HG02623 (cell line): Measurements from ENCODE around the gene KAT7.

Experiments
- ATAC-seq: cut with Tn5 transposase; IDR thresholded peaks from one replicate; pipeline ENCODE4 v1.9.1; 2021; ENCODE audit warnings: moderate library complexity; ENCODE audit not compliant: unreplicated experiment

Gene KAT7

DNA sequence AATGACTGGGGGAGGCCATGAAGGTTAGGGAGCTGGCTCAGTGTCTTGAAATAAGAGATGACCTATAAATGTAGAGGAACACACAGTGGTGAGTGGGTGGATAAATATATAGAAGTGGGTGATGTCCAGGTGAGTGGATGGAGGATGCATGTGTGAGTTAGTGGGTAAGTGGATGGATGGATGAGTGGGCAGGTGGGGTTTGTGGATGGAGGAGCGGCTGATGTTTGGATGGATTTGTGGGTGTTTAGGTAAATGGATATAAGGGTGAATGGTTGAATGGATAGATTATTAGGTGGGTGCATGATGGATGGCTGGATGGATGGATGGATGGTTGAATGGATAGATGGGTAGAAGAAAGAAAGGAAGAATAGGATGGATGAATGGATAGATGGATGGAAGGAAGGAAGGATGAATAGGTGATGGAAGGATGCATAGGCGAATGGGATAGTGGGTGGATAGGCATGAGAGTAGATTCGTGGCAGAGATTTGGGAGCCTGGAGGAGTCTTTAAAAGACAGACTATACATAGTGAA is 78.5 kb downstream of the KAT7 start:
- ATAC-seq: no peak

DNA sequence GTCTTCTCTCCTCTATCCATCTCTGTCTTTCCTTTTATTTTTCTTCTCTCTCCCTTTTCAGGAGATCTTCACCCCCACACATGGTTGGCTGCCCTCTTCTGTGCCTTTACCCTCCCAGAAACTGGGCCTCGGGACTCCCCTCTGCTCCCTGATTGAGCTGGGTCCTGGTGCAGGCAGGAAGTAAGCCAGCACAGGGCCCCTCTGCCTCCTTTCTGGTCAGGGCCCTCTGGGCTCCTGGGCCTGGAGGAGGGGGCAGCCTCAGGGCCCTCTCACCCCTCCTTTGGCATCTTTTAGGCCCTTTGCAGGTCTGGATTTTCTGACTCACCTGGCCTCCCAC is 80.5 kb downstream of the KAT7 start:
- ATAC-seq: no peak

DNA sequence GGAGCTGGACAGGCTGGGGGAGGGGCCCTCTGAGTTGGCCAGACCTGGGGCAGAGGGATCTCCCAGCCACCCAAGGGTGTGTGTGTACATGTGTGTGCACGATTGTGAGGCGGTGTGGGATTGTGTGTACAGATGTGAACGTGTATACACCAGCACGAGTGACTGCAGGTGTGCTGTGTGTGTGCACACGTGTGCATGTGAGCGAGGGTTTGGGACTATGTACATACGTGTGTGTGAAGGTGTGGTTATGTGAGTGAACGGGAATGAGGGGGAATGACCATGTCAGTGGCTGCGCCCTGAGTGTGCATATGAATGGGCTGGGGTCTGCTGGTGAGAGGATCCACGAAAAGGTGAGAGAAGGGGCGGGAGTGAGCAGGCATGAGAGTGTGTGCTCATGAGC is 81.8 kb downstream of the KAT7 start:
- no peak for ATAC-seq

DNA sequence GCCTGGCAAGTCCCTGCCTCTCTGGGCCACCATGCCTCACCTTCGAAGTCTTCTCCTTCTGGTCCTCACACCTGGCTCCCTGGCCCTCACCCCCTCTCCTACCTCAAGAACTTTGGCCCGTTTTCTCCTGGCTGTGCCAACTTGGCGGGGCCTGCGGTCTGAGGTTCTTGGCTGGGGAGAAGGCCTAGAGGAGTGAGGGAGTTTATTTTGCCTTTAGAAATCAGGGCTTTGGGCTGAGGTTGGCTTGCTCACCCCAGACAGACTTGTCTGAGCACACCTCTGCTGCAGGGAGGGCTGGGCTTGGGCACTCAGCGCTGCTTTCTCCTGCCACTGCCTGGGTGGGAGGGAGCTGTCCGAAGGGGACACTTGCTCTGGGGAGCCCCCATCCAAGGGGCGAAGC is 82.7 kb downstream of the KAT7 start:
- no peak for ATAC-seq

DNA sequence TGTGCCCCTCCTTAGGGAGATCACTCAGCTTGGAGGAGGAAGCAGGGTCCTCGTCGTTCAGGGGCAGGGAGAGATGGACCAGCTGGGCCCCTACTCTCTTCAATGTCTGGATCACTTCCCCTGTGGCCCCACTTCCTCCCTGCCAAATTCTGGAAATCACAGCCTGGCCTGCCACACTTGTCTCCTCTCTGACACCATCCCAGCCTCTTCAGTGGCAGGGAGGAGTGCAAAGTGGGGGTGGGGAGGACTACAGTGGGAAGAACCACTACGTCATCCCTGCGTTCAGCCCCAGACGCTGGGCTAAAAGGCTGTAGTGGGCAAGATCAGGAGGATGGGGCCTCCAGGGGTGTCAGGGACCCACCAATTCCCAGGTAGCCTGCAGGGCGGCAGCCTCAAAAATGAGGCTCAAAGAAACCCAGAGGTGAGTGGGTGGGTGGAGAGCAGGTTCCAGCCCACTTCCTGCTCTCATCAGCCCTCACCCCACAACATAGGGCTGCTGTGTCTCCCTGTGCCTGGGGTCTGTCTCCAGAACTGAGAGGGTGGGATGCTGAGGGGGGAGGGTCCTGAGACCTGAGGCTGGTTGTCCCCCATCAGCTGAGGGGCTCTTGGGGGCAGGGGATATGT is 84.4 kb downstream of the KAT7 start:
- no peak for ATAC-seq

DNA sequence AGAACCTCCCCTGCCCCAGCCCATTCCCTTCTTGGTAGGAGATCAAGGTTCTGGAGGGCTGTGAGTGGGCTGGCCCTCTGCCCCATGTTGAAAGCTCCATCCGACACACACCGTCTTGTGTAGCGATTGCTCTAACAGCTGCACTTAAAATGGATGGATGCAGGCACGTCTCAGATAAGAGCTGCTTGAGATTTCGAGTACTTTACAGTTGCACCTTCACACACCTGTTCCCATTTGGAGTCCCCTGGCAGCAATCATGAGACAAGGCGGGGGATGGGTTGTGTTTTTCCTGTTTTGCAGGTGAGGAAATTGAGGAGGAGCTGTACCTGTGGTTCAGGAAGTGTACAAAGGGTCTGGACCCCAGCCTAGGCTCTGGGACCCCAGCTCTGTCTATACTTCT is 85.0 kb downstream of the KAT7 start:
- no peak for ATAC-seq

DNA sequence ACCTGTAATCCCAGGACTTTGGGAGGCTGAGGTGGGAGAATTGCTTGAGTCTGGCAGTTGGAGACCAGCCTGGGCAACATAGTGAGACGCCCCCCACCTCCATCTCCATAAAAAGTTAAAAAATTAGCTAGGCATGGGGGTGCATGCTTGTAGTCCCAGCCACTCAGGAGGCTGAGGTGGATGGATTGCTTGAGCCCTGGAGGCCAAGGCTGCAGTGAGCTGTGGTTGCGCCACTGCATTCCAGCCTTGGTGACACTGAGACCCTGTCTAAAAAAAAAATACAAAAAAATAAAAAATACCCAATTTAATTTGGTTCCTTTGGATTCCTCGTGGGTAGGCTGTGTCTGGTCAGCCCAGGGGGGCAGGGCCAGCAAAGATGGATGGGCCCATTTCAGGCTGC is 85.4 kb downstream of the KAT7 start:
- no peak for ATAC-seq

DNA sequence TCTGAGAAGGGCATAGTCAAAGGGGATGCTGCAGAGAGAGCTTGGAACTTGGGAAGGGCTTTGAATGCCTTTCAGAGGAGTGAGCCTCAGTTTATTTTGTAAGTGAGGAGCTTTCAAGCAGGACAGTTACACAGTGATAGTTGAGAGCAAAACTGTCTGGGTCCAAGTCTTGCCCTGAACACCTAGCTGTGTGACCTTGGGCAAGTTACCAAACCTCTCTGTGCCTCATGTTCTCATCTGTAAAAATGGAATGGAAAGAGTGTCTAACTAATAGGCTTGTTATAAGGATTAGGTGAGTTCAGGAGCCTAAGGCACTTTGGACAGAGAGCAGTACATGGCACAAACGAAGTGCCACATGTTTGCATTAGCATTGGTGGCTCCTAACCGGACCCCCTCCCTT is 86.4 kb downstream of the KAT7 start:
- no peak for ATAC-seq

DNA sequence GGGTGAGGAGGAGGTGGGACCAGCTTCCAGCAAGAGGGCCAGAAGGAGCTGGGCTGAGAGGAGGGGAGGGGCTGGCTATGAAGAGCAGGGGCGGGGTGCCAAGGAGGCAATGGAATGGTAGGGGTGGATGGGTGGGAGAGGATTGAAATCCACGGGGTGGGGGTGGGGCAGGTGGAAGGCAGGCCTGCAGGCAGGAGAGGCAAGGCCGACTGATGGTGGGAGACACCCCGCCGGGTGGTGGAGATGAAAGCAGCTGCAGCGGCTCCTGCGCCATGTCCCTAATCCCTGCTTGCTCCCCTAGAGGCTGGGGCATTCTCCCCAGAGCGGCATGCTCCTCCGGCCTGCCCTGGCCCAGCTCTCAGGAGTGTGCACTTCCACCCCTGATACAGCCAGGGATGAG is 87.2 kb downstream of the KAT7 start:
- ATAC-seq: no peak

DNA sequence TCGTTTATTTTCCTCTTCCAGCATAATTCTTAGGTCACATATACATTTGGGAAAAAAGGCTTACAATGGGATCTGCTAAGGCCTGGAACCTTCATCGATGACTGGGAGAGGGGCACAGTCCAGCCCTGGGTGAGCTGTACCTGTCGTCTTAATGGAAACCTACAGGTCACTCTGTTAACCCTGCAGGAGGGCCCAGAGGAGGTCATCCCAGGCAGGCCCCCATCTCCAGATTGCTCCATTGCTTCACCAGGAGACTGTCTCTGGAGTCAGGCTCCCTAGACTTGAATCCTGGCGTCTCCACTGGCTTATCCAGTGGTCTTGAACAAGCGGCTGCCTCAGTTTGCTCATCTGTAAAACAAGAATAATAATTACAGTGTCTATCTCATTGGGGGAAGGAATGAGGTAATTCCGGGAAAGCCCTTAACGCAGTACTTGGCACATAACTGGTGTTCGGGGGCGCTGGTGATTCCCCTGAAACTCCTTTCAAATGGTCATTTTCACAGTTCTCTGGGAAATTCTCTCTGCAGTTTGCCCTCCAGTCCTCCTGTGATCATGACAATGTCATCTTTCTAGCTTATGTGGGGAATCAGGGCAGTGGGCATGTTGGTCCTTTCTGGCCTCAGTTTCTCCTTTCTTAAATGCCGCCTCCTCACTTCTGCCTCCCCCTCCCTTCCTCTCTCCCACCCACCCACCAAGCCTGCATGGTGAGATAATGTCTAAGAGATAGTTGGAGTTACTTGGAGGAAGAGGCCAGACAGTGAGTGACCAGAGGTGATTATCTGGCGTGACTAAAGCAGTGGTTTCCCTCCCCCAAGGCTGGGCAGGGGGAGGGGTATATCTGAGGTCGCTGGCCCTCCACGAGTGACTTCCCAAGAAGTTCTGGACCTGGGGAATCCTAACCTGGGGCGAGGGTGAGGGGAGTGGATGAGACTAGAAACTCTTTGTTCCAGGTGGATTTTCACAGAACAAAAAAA is 90.7 kb downstream of the KAT7 start:
- ATAC-seq: no peak

DNA sequence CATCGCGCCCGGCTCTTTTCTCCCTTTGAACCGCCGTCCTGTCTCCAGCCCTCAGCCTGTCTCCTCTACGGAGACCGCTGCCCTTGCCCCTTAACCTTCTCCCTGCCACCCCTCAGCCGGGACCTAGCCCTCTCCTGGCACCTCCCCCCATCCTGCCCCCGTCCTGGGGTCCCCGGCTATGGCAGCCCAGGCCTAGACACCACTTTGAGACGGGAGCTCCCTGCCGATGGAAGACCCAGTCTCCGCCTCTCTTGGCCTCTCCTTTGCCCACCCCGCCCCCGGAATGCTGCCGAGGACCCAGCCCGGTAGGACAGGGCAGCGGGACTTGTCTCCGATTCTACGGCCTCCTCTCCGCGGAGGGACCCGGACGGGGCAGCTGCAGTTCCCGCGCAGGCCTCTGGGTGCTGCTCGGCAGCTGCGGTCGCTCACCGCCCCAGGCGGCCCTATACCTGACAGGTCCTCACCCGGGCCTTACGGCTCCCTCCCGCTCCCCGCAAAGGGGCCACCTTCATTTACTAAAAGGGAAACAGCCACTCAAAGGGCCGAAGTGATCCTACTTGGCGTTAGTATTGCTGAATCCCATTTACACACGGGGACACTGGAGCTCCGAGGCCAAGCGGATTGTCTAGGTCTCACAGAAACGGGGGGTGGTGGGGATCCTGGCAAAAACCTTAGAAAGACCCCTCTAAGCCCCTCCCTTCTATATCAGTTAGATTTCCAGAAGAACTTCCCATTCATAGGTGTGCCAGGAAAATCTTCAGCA is 92.0 kb downstream of the KAT7 start:
- ATAC-seq: no peak

DNA sequence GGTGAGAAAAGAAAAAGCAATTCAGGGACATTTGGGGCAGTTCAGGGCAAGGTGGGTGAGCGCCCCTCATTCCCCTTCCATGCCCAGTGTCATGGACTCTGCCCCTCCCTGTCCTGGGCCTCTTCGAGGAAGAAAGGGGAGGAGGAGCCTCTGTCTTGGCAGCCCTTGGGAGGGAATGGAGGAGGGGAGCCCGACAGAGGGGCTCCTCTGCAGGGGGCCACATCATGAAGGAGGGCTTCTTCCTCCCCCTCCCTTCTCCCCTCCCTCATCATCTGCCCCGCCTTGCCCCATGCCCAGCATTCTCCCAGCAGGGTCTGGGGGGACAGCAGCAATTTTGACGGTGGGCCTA is 92.5 kb downstream of the KAT7 start:
- ATAC-seq: no peak

DNA sequence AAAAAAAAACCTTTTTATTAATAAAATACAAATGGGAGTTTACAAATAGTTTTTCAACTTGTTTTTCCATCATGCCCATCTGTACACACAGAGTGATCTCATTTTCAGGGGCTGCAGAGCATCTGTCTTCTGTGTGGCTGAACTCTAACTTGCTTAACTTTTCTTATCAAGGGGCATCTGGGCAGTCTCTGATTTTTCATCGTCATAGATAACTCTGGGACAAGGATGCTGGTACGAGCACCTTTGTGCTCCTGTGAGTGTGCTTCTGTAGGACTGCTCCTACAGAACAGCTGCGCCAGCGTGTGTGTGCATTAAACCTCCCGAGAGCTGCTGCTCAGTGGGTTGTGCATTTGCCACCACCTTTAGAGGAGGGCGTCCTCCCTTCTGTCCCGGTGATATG is 94.0 kb downstream of the KAT7 start:
- no peak for ATAC-seq
